Thoracic aorta (tissue), 2 donors: Measurements from ENCODE around the gene HADHB. TPM values are rescaled to one million over a fixed set of nuclear protein-coding genes. Genes with fewer than 3 reads are reported as not detected.

Experiments
- ATAC-seq: fragments of 150-250 bp; one replicate; pipeline ENCODE4 v1.8.0; 2017; ENCODE audit warnings: low read depth; ENCODE audit not compliant: insufficient number of reproducible peaks, low FRiP score
- DNase-seq: peaks from one replicate; pipeline ENCODE4 v3.0.0-alpha.2; 2020; ENCODE audit warnings: low spot score
- H3K27ac ChIP-seq, 2 donors: fragments of 200-600 bp; sonication (generic); 1 replicate in 1 of 2; 2 replicates in 1 of 2; pipeline ENCODE4 v1.5.1; 2016; ENCODE audit warnings: mild to moderate bottlenecking in 2 of 2, moderate library complexity in 2 of 2
- H3K27me3 ChIP-seq: fragments of 200-600 bp; sonication (generic); replicated peaks from 2 replicates; pipeline ENCODE4 v1.6.0; 2016; ENCODE audit warnings: mild to moderate bottlenecking; ENCODE audit not compliant: insufficient read depth
- H3K36me3 ChIP-seq: fragments of 200-600 bp; sonication (generic); one replicate; pipeline ENCODE4 v1.5.1; 2016
- H3K4me1 ChIP-seq, 2 donors: fragments of 200-600 bp; sonication (generic); 1 replicate in 1 of 2; 2 replicates in 1 of 2; pipeline versions ENCODE4 v1.5.1 to v1.6.0; 2016; ENCODE audit warnings: low read depth in 2 of 2, mild to moderate bottlenecking in 1 of 2; ENCODE audit not compliant: control insufficient read depth in 1 of 2
- H3K4me3 ChIP-seq: fragments of 200-600 bp; sonication (generic); 2 replicates; pipeline ENCODE4 v1.5.1; 2016; ENCODE audit warnings: mild to moderate bottlenecking
- H3K9me3 ChIP-seq: fragments of 200-600 bp; sonication (generic); 2 replicates; pipeline ENCODE4 v1.5.1; 2016
- CTCF ChIP-seq: fragments of 200-600 bp; sonication (generic); IDR thresholded peaks from one replicate; pipeline ENCODE4 v1.5.1; 2019; ENCODE audit warnings: antibody characterized with exemption
- total RNA-seq, 2 donors: library from RNA; depleted of rRNA; stranded (reverse); fragments of >200 nt; gene quantifications; one replicate each; pipeline versions ENCODE4 v1.1.0 to v1.2.3, GENCODE V29; 2016

Gene HADHB
- total RNA-seq, 2 donors from 2014 or later: 50.2 to 56.4 TPM

- no peak for TF ChIP-seq CTCF
- no peak for ATAC-seq
- H3K4me3 ChIP-seq: no peak overlapping the region
- DNase-seq: no peak
- H3K36me3 ChIP-seq: peaks cover 28% of the 10 kb centered on the region
- H3K27ac ChIP-seq: no peak overlapping the region
- H3K27me3 ChIP-seq: no peaks in the 10 kb centered on the region
- no peaks in the 10 kb centered on the region for H3K9me3 ChIP-seq
- no peaks in the 10 kb centered on the region for H3K4me1 ChIP-seq
These were observed 28.2 kb upstream of the HADHB start for GRCh38 chr2:26216587-26216986.

GRCh38 chr2:26217720-26218119 is 27.0 kb upstream of the HADHB start:
- ATAC-seq: no peak
- no peaks in the 10 kb centered on the region for H3K4me1 ChIP-seq
- H3K27ac ChIP-seq: no peak overlapping the region
- H3K27me3 ChIP-seq: no peaks in the 10 kb centered on the region
- H3K36me3 ChIP-seq: peaks cover 33% of the 10 kb centered on the region
- no peaks in the 10 kb centered on the region for H3K9me3 ChIP-seq
- H3K4me3 ChIP-seq: no peak overlapping the region
- no peak for DNase-seq
- no peak for TF ChIP-seq CTCF

GRCh38 chr2:26223018-26223417 is 21.7 kb upstream of the HADHB start:
- peaks cover 23% of the 10 kb centered on the region for H3K36me3 ChIP-seq
- H3K9me3 ChIP-seq: no peaks in the 10 kb centered on the region
- H3K4me3 ChIP-seq: no peak overlapping the region
- H3K27me3 ChIP-seq: no peaks in the 10 kb centered on the region
- no peaks in the 10 kb centered on the region for H3K4me1 ChIP-seq
- ATAC-seq: no peak
- no peak overlapping the region for H3K27ac ChIP-seq
- DNase-seq: no peak
- no peak for TF ChIP-seq CTCF

GRCh38 chr2:26224095-26224494 is 20.6 kb upstream of the HADHB start:
- Histone ChIP-seq H3K4me1 (no peaks in the 10 kb centered on the region), H3K9me3 (no peaks in the 10 kb centered on the region), H3K27ac (no peak overlapping the region), H3K36me3 (peaks cover 33% of the 10 kb centered on the region), H3K4me3 (no peak overlapping the region), H3K27me3 (no peaks in the 10 kb centered on the region)
- TF ChIP-seq CTCF: no peak
- ATAC-seq: no peak
- DNase-seq: no peak

- no peak overlapping the region for H3K27ac ChIP-seq
- DNase-seq: no peak
- no peak overlapping the region for H3K4me3 ChIP-seq
- no peaks in the 10 kb centered on the region for H3K4me1 ChIP-seq
- no peaks in the 10 kb centered on the region for H3K27me3 ChIP-seq
- H3K36me3 ChIP-seq: peaks cover 70% of the 10 kb centered on the region
- no peaks in the 10 kb centered on the region for H3K9me3 ChIP-seq
- no peak for TF ChIP-seq CTCF
- no peak for ATAC-seq
These were observed 15.1 kb upstream of the HADHB start for GRCh38 chr2:26229595-26229994.
